ENCODE data around the gene NDUFB11. TPM values are rescaled to one million over a fixed set of nuclear protein-coding genes. Genes with fewer than 3 reads are reported as not detected.
A peak's percentile ranks its signal among the peaks of the same experiment; 100 is the strongest.

NDUFB11 gene
- 100 to 1,000 TPM; 103 to 155 (median 120) TPM for total RNA-seq

GRCh38 chrX:47144626-47145394, at the start of gene NDUFB11, which contains the start of gene RBM10:
NDUFB11 (minus strand) TSS chrX:47144702; CDS start chrX:47144679, 23 bp downstream.
RBM10 (plus strand) TSS chrX:47145221; CDS start chrX:47147482, 2,261 bp downstream.
- Histone ChIP-seq H3K4me1 (replicated peaks in 1 of 2) (peaks cover 0 to 5% of the 10 kb centered on the region in 2 donors), H3K27ac (peak within 1 kb of the TSS; percentile 97 to 99), H3K4me3 (peak within 1 kb of the TSS; percentile 70 to 99 (median 94))
- in situ Hi-C loops (cut with MboI; ENCODE audit: low pct_unique_long_range_greater_than_20kb in 2 of 9, low sequenced_read_pairs in 9 of 9, unreplicated experiment in 9 of 9): no loop called here
- peak; percentile 91 to 98 (median 96) for ATAC-seq (replicated peaks in 6 of 8)
- 0 to 37% (median 0%) methylated on average over 3 to 13 of the region's 54 CpGs; no CpG with 5 or more reads in 6 of the 10 experiments for WGBS, 10 experiments

GRCh38 chrX:47193475-47194193, 49.1 kb upstream of the NDUFB11 start, which contains the start of gene UBA1:
UBA1 (plus strand) TSS chrX:47193829; CDS start chrX:47198803, 4,974 bp downstream.
- peak; percentile 38 to 83 (median 77) for ATAC-seq (replicated peaks in 6 of 8)
- in situ Hi-C loops (cut with MboI; ENCODE audit: low pct_unique_long_range_greater_than_20kb in 2 of 9, low sequenced_read_pairs in 9 of 9, unreplicated experiment in 9 of 9): loop anchor here in 2 of 9 experiments (25.0 kb wide), 1 partner anchor 319 kb away; no protein-coding TSS in a partner anchor

GRCh38 chrX:47191806-47192401, 47.4 kb upstream of the NDUFB11 start:
- WGBS, 10 experiments: 0 to 100% (median 76%) methylated on average over 1 to 13 of the region's 16 CpGs; no CpG with 5 or more reads in 4 of the 10 experiments
- in situ Hi-C loops (cut with MboI; ENCODE audit: low pct_unique_long_range_greater_than_20kb in 2 of 9, low sequenced_read_pairs in 9 of 9, unreplicated experiment in 9 of 9): loop anchor here in 2 of 9 experiments (25.0 kb wide), 1 partner anchor 320 kb away; no protein-coding TSS in a partner anchor
- peak overlapping the region; percentile 28 to 51 (median 39) for H3K4me3 ChIP-seq
- H3K4me1 ChIP-seq (replicated peaks in 1 of 2): peaks cover 18 to 22% of the 10 kb centered on the region in 2 donors
- no peak for ATAC-seq (replicated peaks in 6 of 8)
- H3K27ac ChIP-seq: no peak overlapping the region

More at GRCh38 chrX:47193475-47194193, 49.1 kb upstream of the NDUFB11 start, which contains the start of gene UBA1:
- peaks cover 25 to 26% of the 10 kb centered on the region in 2 donors for H3K4me1 ChIP-seq (replicated peaks in 1 of 2)
- WGBS, 10 experiments: 0 to 11% (median 4%) methylated on average over 2 to 9 of the region's 50 CpGs; no CpG with 5 or more reads in 6 of the 10 experiments
- H3K4me3 ChIP-seq: peak within 1 kb of the TSS; percentile 75 to 95 (median 80)
- peak within 1 kb of the TSS; percentile 94 to 98 for H3K27ac ChIP-seq

GRCh38 chrX:47191331-47191730, 46.8 kb upstream of the NDUFB11 start:
- Histone ChIP-seq H3K4me3 (peak overlapping the region; percentile 28 to 51 (median 39)), H3K4me1 (replicated peaks in 1 of 2) (peaks cover 12 to 16% of the 10 kb centered on the region in 2 donors), H3K27ac (no peak overlapping the region)
- peak in 5 of 8 experiments; percentile 5 to 15 (median 10) for ATAC-seq (replicated peaks in 6 of 8)
- WGBS, 10 experiments: 0 to 49% (median 33%) methylated on average over 1 to 5 of the region's 26 CpGs; no CpG with 5 or more reads in 7 of the 10 experiments
- in situ Hi-C loops (cut with MboI; ENCODE audit: low pct_unique_long_range_greater_than_20kb in 2 of 9, low sequenced_read_pairs in 9 of 9, unreplicated experiment in 9 of 9): loop anchor here in 2 of 9 experiments (25.0 kb wide), 1 partner anchor 321 kb away; no protein-coding TSS in a partner anchor

GRCh38 chrX:47190445-47191269, 46.2 kb upstream of the NDUFB11 start:
- H3K27ac ChIP-seq: peak overlapping the region in 1 of 2 donors; percentile 53
- peaks cover 6 to 9% of the 10 kb centered on the region in 2 donors for H3K4me1 ChIP-seq (replicated peaks in 1 of 2)
- peak overlapping the region; percentile 28 to 51 (median 39) for H3K4me3 ChIP-seq
- WGBS, 10 experiments: 0 to 80% (median 58%) methylated on average over 1 to 3 of the region's 40 CpGs; no CpG with 5 or more reads in 7 of the 10 experiments
- in situ Hi-C loops (cut with MboI; ENCODE audit: low pct_unique_long_range_greater_than_20kb in 2 of 9, low sequenced_read_pairs in 9 of 9, unreplicated experiment in 9 of 9): loop anchor here in 2 of 9 experiments (25.0 kb wide), 1 partner anchor 322 kb away; no protein-coding TSS in a partner anchor
- ATAC-seq (replicated peaks in 6 of 8): peak; percentile 41 to 90 (median 88)

GRCh38 chrX:47189906-47190305, 45.4 kb upstream of the NDUFB11 start:
- in situ Hi-C loops (cut with MboI; ENCODE audit: low pct_unique_long_range_greater_than_20kb in 2 of 9, low sequenced_read_pairs in 9 of 9, unreplicated experiment in 9 of 9): loop anchor here in 2 of 9 experiments (25.0 kb wide), 1 partner anchor 322 kb away; no protein-coding TSS in a partner anchor
- 59 to 100% (median 80%) methylated on average over 5 to 10 of the region's 19 CpGs; no CpG with 5 or more reads in 7 of the 10 experiments for WGBS, 10 experiments
- ATAC-seq (replicated peaks in 6 of 8): no peak
- Histone ChIP-seq H3K4me1 (replicated peaks in 1 of 2) (peaks cover 0 to 2% of the 10 kb centered on the region in 2 donors), H3K27ac (no peak overlapping the region), H3K4me3 (no peak overlapping the region)

GRCh38 chrX:47187106-47187677, 42.7 kb upstream of the NDUFB11 start:
- 60 to 89% methylated on average over 3 of the region's 4 CpGs; no CpG with 5 or more reads in 8 of the 10 experiments for WGBS, 10 experiments
- Histone ChIP-seq H3K27ac (no peak overlapping the region), H3K4me3 (no peak overlapping the region), H3K4me1 (replicated peaks in 1 of 2) (no peaks in the 10 kb centered on the region)
- no peak for ATAC-seq (replicated peaks in 6 of 8)
- in situ Hi-C loops (cut with MboI; ENCODE audit: low pct_unique_long_range_greater_than_20kb in 2 of 9, low sequenced_read_pairs in 9 of 9, unreplicated experiment in 9 of 9): loop anchor here in 2 of 9 experiments (25.0 kb wide), 1 partner anchor 325 kb away; no protein-coding TSS in a partner anchor

GRCh38 chrX:47186096-47186740, 41.7 kb upstream of the NDUFB11 start:
- ATAC-seq (replicated peaks in 6 of 8): no peak
- 50 to 94% methylated on average over 2 to 5 of the region's 27 CpGs; no CpG with 5 or more reads in 8 of the 10 experiments for WGBS, 10 experiments
- Histone ChIP-seq H3K27ac (no peak overlapping the region), H3K4me1 (replicated peaks in 1 of 2) (no peaks in the 10 kb centered on the region), H3K4me3 (no peak overlapping the region)
- in situ Hi-C loops (cut with MboI; ENCODE audit: low pct_unique_long_range_greater_than_20kb in 2 of 9, low sequenced_read_pairs in 9 of 9, unreplicated experiment in 9 of 9): loop anchor here in 2 of 9 experiments (25.0 kb wide), 1 partner anchor 326 kb away; no protein-coding TSS in a partner anchor

GRCh38 chrX:47185241-47185640, 40.7 kb upstream of the NDUFB11 start:
- Histone ChIP-seq H3K27ac (no peak overlapping the region), H3K4me3 (no peak overlapping the region), H3K4me1 (replicated peaks in 1 of 2) (no peaks in the 10 kb centered on the region)
- in situ Hi-C loops (cut with MboI; ENCODE audit: low pct_unique_long_range_greater_than_20kb in 2 of 9, low sequenced_read_pairs in 9 of 9, unreplicated experiment in 9 of 9): loop anchor here in 2 of 9 experiments (25.0 kb wide), 1 partner anchor 327 kb away; no protein-coding TSS in a partner anchor
- ATAC-seq (replicated peaks in 6 of 8): no peak
- 60 to 100% (median 80%) methylated on average over 1 to 4 of the region's 17 CpGs; no CpG with 5 or more reads in 6 of the 10 experiments for WGBS, 10 experiments

- Histone ChIP-seq H3K27ac (no peak overlapping the region), H3K4me3 (no peak overlapping the region), H3K4me1 (replicated peaks in 1 of 2) (no peaks in the 10 kb centered on the region)
- ATAC-seq (replicated peaks in 6 of 8): no peak
- in situ Hi-C loops (cut with MboI; ENCODE audit: low pct_unique_long_range_greater_than_20kb in 2 of 9, low sequenced_read_pairs in 9 of 9, unreplicated experiment in 9 of 9): loop anchor here in 2 of 9 experiments (25.0 kb wide), 1 partner anchor 328 kb away; no protein-coding TSS in a partner anchor
- 63% methylated on average over 3 of the region's 4 CpGs; no CpG with 5 or more reads in 9 of the 10 experiments for WGBS, 10 experiments
Measured at GRCh38 chrX:47184486-47184885, 40.0 kb upstream of the NDUFB11 start.
